OCI-LY1 (cell line): ENCODE measurements around the gene RGS14.

Experiments used
- H2AFZ ChIP-seq: fragments of 200-600 bp; sonication (generic), shearing (Covaris generic); 2 replicates; pipeline ENCODE4 v1.6.0; 2014; ENCODE audit warnings: antibody characterized with exemption, mild to moderate bottlenecking, low read length
- H3F3A ChIP-seq: fragments of 200-600 bp; sonication (generic), shearing (Covaris generic); 2 replicates; pipeline ENCODE4 v1.6.0; 2014; ENCODE audit warnings: mild to moderate bottlenecking, antibody characterized with exemption, low read length, moderate library complexity; ENCODE audit not compliant: insufficient read depth
- H3K27ac ChIP-seq: fragments of 200-600 bp; sonication (generic); 2 replicates; pipeline ENCODE4 v1.5.1; 2014; ENCODE audit warnings: low read length, mixed run types, mild to moderate bottlenecking, low read depth; ENCODE audit not compliant: poor library complexity, severe bottlenecking
- H3K27me3 ChIP-seq: fragments of 200-600 bp; sonication (generic); 2 replicates; pipeline ENCODE4 v1.6.0; 2014; ENCODE audit warnings: antibody characterized with exemption, mild to moderate bottlenecking, low read length, moderate library complexity; ENCODE audit not compliant: insufficient read depth
- H3K36me3 ChIP-seq: fragments of 200-600 bp; sonication (generic); 2 replicates; pipeline ENCODE4 v1.6.1; 2014; ENCODE audit warnings: mild to moderate bottlenecking, antibody characterized with exemption, low read length, moderate library complexity, mixed read lengths; ENCODE audit not compliant: insufficient read depth
- H3K4me1 ChIP-seq: fragments of 200-600 bp; sonication (generic); 2 replicates; pipeline ENCODE4 v1.5.1; 2014; ENCODE audit warnings: mild to moderate bottlenecking, low read length, moderate library complexity; ENCODE audit not compliant: insufficient read depth, severe bottlenecking
- H3K4me2 ChIP-seq: fragments of 200-600 bp; sonication (generic), shearing (Covaris generic); 2 replicates; pipeline ENCODE4 v1.6.1; 2014; ENCODE audit warnings: low read length
- H3K4me3 ChIP-seq: fragments of 200-600 bp; sonication (generic); 2 replicates; pipeline ENCODE4 v1.5.1; 2014; ENCODE audit warnings: low read length, low read depth, mild to moderate bottlenecking, mixed read lengths; ENCODE audit not compliant: poor library complexity, severe bottlenecking
- H3K79me2 ChIP-seq: fragments of 200-600 bp; shearing (Covaris generic); 2 replicates; pipeline ENCODE4 v1.6.1; 2016; ENCODE audit warnings: mixed run types, low read length, mixed read lengths; ENCODE audit not compliant: insufficient read depth
- H3K9ac ChIP-seq: fragments of 200-600 bp; sonication (generic), shearing (Covaris generic); 2 replicates; pipeline ENCODE4 v1.6.1; 2014; ENCODE audit warnings: mild to moderate bottlenecking, low read length, mixed read lengths
- H3K9me2 ChIP-seq: fragments of 200-600 bp; sonication (generic), shearing (Covaris generic); 2 replicates; pipeline ENCODE4 v1.6.1; 2014; ENCODE audit warnings: low read depth, mild to moderate bottlenecking, low read length, mixed read lengths
- H3K9me3 ChIP-seq: fragments of 200-600 bp; shearing (Covaris generic); 2 replicates; pipeline ENCODE4 v1.6.1; 2014; ENCODE audit warnings: low read length, mixed read lengths
- H4K20me1 ChIP-seq: fragments of 200-600 bp; sonication (generic), shearing (Covaris generic); 2 replicates; pipeline ENCODE4 v1.6.0; 2016; ENCODE audit warnings: mild to moderate bottlenecking, low read length; ENCODE audit not compliant: insufficient read depth
- EZH2 ChIP-seq: fragments of 200-600 bp; sonication (generic), shearing (Covaris generic); IDR thresholded peaks from 2 replicates; pipeline ENCODE4 v1.8.0; 2017; ENCODE audit warnings: borderline replicate concordance, mixed run types, mild to moderate bottlenecking, antibody characterized with exemption, low read length, moderate library complexity, mixed read lengths
- TF ChIP-seq, protein P1 (sequence below): fragments of 200-600 bp; sonication (generic), shearing (Covaris generic); IDR thresholded peaks from 2 replicates; pipeline ENCODE4 v1.5.1; 2017; ENCODE audit warnings: mild to moderate bottlenecking, antibody characterized with exemption, low read length, moderate library complexity, mixed read lengths

Gene RGS14

DNA sequence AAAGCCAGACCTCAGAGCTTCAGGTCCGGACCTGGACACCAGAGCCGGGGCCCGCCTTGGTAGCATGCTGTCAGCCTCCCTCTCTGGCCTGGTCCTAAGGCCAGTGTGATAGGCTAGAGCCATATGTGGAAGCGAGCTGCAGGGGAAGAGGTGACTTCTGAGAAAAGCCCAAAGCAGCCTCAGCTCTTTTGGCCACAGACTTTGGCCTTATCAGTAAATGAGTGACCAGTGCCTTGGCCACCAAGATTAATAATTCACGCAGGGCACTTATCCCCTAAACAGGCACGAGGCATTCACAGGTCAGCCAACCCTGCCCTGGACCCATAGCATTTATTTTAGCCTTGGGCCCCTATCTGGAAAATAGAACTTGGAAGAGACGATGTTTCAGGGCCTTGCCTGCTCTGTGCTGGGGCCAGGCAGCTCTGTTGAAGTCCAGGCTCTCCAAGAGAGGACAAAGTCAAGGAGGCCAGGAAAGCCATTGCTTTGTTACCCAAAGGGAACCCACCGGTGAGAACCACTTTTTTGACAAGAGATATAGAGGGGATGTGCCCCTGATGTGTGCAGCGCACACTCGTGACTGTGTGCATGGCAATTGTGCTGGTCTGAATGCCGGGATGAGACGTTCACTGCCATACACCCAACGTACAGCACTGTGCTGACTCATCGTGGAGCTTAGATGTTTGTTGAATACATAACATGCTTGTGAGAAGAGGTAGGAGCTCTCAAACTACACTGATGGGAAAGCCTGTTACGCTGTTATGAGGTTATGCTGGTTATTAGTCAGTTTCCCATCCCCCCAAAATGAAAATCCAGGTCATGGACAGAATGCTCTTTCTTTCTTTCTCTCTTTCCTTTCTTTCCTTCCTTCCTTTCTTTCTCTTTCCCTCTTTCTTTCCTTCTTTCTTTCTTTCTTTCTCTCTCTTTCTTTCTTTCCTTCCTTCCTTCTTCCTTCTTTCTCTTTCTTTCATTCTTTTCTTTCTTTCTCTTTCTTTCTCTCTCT, 21.5 kb downstream of the RGS14 start:
- H4K20me1 ChIP-seq: no peaks in the 10 kb centered on the region
- no peaks in the 10 kb centered on the region for H3F3A ChIP-seq
- H3K9ac ChIP-seq: no peak overlapping the region
- H3K4me2 ChIP-seq: no peak overlapping the region
- no peak overlapping the region for H2AFZ ChIP-seq
- H3K36me3 ChIP-seq: no peaks in the 10 kb centered on the region
- no peaks in the 10 kb centered on the region for H3K4me1 ChIP-seq
- TF ChIP-seq EZH2: no peak
- TF ChIP-seq, protein P1, sequence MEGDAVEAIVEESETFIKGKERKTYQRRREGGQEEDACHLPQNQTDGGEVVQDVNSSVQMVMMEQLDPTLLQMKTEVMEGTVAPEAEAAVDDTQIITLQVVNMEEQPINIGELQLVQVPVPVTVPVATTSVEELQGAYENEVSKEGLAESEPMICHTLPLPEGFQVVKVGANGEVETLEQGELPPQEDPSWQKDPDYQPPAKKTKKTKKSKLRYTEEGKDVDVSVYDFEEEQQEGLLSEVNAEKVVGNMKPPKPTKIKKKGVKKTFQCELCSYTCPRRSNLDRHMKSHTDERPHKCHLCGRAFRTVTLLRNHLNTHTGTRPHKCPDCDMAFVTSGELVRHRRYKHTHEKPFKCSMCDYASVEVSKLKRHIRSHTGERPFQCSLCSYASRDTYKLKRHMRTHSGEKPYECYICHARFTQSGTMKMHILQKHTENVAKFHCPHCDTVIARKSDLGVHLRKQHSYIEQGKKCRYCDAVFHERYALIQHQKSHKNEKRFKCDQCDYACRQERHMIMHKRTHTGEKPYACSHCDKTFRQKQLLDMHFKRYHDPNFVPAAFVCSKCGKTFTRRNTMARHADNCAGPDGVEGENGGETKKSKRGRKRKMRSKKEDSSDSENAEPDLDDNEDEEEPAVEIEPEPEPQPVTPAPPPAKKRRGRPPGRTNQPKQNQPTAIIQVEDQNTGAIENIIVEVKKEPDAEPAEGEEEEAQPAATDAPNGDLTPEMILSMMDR: no peak
- H3K9me3 ChIP-seq: no peaks in the 10 kb centered on the region
- no peaks in the 10 kb centered on the region for H3K9me2 ChIP-seq
- H3K79me2 ChIP-seq: no peaks in the 10 kb centered on the region
- no peak overlapping the region for H3K27ac ChIP-seq
- no peak overlapping the region for H3K4me3 ChIP-seq
- H3K27me3 ChIP-seq: no peaks in the 10 kb centered on the region

DNA sequence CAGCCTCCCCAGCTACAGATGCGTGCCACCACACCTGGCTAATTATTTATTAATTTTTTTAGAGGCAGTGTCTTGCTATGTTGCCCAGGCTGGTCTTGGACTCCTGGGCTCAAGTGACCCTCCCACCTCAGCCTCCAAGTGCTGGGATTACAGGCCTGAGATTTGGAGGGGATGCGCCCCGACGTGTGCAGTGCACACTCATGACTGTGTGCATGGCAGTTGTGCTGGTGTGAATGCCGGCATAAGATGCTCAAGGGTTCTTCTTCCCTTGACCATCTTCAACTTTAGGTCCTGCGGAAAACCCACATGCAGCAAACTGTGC, 23.0 kb downstream of the RGS14 start:
- TF ChIP-seq EZH2: no peak
- TF ChIP-seq, protein P1: no peak

DNA sequence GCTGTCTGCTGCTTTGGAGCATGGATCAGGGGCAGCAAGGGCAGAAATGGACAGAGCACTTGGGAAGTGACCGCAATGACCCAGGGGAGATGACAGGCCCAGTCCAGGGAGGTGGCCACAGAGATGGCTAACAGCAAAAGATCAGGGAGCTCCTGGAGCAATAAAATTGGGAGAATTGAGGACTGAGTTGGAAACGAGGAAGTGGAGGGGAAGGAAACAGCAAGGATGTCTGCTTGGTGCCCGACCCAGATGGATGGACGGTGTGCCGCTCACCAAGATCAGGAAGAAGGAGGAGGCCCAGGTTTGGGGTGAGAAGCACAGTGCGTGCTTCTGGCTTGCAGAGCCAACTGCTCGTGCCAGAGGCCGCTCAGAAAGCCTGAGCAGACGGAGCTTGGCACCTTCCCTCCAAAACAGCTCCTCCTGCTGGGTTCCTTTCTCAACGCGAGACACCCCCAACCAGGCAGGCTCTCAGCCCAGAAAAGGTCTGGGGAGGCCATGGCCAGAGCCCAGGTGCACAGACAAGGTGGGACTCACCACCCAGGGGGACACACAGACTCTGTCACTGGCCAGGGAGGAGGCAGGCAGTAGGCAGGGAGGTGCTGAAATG, 24.8 kb downstream of the RGS14 start:
- H3K4me2 ChIP-seq: no peak overlapping the region
- no peak for TF ChIP-seq EZH2
- TF ChIP-seq, protein P1: peak; percentile 49
- no peaks in the 10 kb centered on the region for H3K79me2 ChIP-seq
- H4K20me1 ChIP-seq: no peaks in the 10 kb centered on the region
- H3K27me3 ChIP-seq: no peaks in the 10 kb centered on the region; the same call in 1 of the 2 replicates
- no peak overlapping the region for H3K9ac ChIP-seq
- no peak overlapping the region for H3K27ac ChIP-seq
- H3F3A ChIP-seq: no peaks in the 10 kb centered on the region
- no peak overlapping the region for H3K4me3 ChIP-seq
- H3K4me1 ChIP-seq: peaks cover 9% of the 10 kb centered on the region
- no peaks in the 10 kb centered on the region for H3K9me3 ChIP-seq
- no peaks in the 10 kb centered on the region for H3K36me3 ChIP-seq
- H3K9me2 ChIP-seq: no peaks in the 10 kb centered on the region
- H2AFZ ChIP-seq: no peak overlapping the region

More for the DNA sequence above, 23.0 kb downstream of the RGS14 start:
- no peak overlapping the region for H3K9ac ChIP-seq
- H3K9me3 ChIP-seq: no peaks in the 10 kb centered on the region
- no peak overlapping the region for H3K4me3 ChIP-seq
- H3K4me2 ChIP-seq: no peak overlapping the region
- H3F3A ChIP-seq: no peaks in the 10 kb centered on the region
- H3K79me2 ChIP-seq: no peaks in the 10 kb centered on the region
- no peaks in the 10 kb centered on the region for H3K36me3 ChIP-seq
- H3K4me1 ChIP-seq: no peaks in the 10 kb centered on the region
- no peaks in the 10 kb centered on the region for H4K20me1 ChIP-seq
- no peaks in the 10 kb centered on the region; the same call in 1 of the 2 replicates for H3K27me3 ChIP-seq
- no peaks in the 10 kb centered on the region for H3K9me2 ChIP-seq
- no peak overlapping the region for H3K27ac ChIP-seq
- H2AFZ ChIP-seq: no peak overlapping the region
